GM21737 (cell line): ENCODE measurements around the gene FARSA.
"Not testable (repeated sequence)": the region's sequence is repeated elsewhere in the genome, so short reads cannot be mapped to it uniquely, and the experiment has no call there.

Experiments used
- ATAC-seq: cut with Tn5 transposase; IDR thresholded peaks from one replicate; pipeline ENCODE4 v1.9.1; 2021; ENCODE audit warnings: mild to moderate bottlenecking, moderate library complexity; ENCODE audit not compliant: unreplicated experiment

The FARSA gene

GRCh38 chr19:12937927-12938778 is 4.6 kb upstream of the FARSA start, which contains the start of gene CALR:
Gene CALR, plus strand, starts transcription at chr19:12938609. Its CDS starts 71 bp downstream, at chr19:12938680.
- ATAC-seq, result peak; percentile 86

- no peak for ATAC-seq
These were observed 3.8 kb upstream of the FARSA start for GRCh38 chr19:12937093-12937926.

- no peak for ATAC-seq
These were observed 3.1 kb upstream of the FARSA start for GRCh38 chr19:12936582-12936981.

- ATAC-seq, result no peak
These were observed 1.6 kb upstream of the FARSA start for GRCh38 chr19:12935071-12935470.

- ATAC-seq, result no peak
These were observed 872 bp downstream of the FARSA start for GRCh38 chr19:12932392-12933286.

GRCh38 chr19:12930002-12930645 is 3.4 kb downstream of the FARSA start:
- ATAC-seq, result no peak

- no peak for ATAC-seq
These were observed 8.7 kb downstream of the FARSA start for GRCh38 chr19:12924621-12925310.

GRCh38 chr19:12922959-12923358 is 10.6 kb downstream of the FARSA start:
- ATAC-seq, result no peak

- no peak for ATAC-seq
These were observed 12.5 kb downstream of the FARSA start for GRCh38 chr19:12921047-12921446.

GRCh38 chr19:12918253-12918652 is 15.3 kb downstream of the FARSA start:
- no peak for ATAC-seq

GRCh38 chr19:12915860-12916259 is 17.7 kb downstream of the FARSA start:
- not testable (repeated sequence) for ATAC-seq

- ATAC-seq, result no peak
These were observed 19.4 kb downstream of the FARSA start for GRCh38 chr19:12913851-12914690.

- ATAC-seq, result no peak
These were observed 20.4 kb downstream of the FARSA start for GRCh38 chr19:12913011-12913561.

- ATAC-seq, result no peak
These were observed 20.9 kb downstream of the FARSA start for GRCh38 chr19:12912571-12912970.

GRCh38 chr19:12907166-12907565 is 26.3 kb downstream of the FARSA start:
- no peak for ATAC-seq

- ATAC-seq, result peak; percentile 66
These were observed 33.5 kb downstream of the FARSA start for GRCh38 chr19:12899891-12900518.

GRCh38 chr19:12896460-12896859 is 37.1 kb downstream of the FARSA start:
- ATAC-seq, result no peak

- ATAC-seq, result no peak
These were observed 39.9 kb downstream of the FARSA start for GRCh38 chr19:12893582-12893981.
